ENCODE results near the gene ENC1. TPM values are rescaled to one million over a fixed set of nuclear protein-coding genes. Genes with fewer than 3 reads are reported as not detected.

Gene ENC1
- total and polyA plus RNA-seq, 10 of the 15 experiments (the other 5 are each of a cell fraction or from before 2014, with no cell fraction given) = 8.2 to 55.5 (median 32.1) TPM

DNA sequence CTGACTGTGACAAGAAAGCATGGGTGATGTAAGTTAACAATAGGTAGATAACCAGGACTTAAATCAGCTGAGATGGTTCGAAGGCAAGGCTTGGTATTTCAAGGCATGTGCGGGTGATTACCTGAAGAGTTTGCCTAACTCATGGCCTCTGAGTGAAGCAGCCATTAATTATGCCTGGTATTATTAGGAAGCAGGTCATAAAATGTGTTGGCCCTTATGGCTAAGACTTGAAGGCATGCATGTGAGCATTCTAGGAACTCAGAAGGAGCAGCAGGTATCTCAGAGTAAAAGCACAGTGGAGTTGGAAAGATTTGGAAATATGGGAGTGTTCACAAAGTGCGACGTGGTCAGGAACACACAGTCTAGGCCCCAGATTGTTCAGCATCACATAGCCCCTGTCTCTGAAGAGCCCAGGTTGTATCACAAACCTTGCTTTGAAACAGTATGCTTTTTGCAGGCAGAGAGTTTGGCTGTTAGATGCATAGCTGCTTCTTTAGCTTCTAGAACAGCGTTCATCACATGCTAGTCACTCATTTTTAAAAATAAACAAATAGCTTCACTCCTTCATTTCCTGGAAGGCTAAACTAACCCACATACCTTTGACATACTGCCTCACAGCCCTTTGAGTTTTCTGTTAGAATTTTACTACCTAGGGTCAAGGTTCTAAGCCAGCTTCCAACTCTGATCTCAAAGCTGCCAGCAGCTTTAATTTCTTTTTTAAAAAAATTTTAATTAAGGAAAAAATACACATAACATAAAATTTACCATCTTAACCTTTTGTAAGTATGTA, 46.6 kb upstream of the ENC1 start (continued):
- TF ChIP-seq, protein P1, sequence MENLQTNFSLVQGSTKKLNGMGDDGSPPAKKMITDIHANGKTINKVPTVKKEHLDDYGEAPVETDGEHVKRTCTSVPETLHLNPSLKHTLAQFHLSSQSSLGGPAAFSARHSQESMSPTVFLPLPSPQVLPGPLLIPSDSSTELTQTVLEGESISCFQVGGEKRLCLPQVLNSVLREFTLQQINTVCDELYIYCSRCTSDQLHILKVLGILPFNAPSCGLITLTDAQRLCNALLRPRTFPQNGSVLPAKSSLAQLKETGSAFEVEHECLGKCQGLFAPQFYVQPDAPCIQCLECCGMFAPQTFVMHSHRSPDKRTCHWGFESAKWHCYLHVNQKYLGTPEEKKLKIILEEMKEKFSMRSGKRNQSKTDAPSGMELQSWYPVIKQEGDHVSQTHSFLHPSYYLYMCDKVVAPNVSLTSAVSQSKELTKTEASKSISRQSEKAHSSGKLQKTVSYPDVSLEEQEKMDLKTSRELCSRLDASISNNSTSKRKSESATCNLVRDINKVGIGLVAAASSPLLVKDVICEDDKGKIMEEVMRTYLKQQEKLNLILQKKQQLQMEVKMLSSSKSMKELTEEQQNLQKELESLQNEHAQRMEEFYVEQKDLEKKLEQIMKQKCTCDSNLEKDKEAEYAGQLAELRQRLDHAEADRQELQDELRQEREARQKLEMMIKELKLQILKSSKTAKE (IDR thresholded peaks at IDR 0.05; ENCODE audit: low read depth, poor library complexity, severe bottlenecking) = no peak
- TF ChIP-seq RAD21 (IDR thresholded peaks at IDR 0.05; ENCODE audit: insufficient read depth, low read depth, low read length) (no peak), IKZF2 (IDR thresholded peaks at IDR 0.05) (no peak), ZBTB11 (CRISPR knock-in tag; IDR thresholded peaks at IDR 0.05) (no peak), BCLAF1 (IDR thresholded peaks at IDR 0.05) (no peak), GATAD2B (conservative IDR thresholded peaks at IDR 0.05; ENCODE audit: low read depth) (no peak), ZNF217 (IDR thresholded peaks at IDR 0.05) (no peak), SMAD5 (IDR thresholded peaks at IDR 0.05; ENCODE audit: low read depth) (no peak), JUNB (IDR thresholded peaks at IDR 0.05) (no peak), NR2C2 (IDR thresholded peaks at IDR 0.05; ENCODE audit: borderline replicate concordance, control insufficient read depth, insufficient read length, low read depth) (no peak), NRF1 (conservative IDR thresholded peaks at IDR 0.05; ENCODE audit: low read depth, low read length) (no peak)

All from GM12878 (cell line).